Esophagus muscularis mucosa (tissue), 4 donors: ENCODE measurements around the gene GPSM1. TPM values are rescaled to one million over a fixed set of nuclear protein-coding genes. Genes with fewer than 3 reads are reported as not detected.

Source experiments
- DNase-seq: peaks from one replicate; pipeline ENCODE4 v3.0.0-alpha.2; 2017; ENCODE audit errors: extremely low spot score
- H3K27ac ChIP-seq, 4 donors: fragments of 200-600 bp; sonication (generic); replicated peaks in 1 of 4; 1 replicate in 3 of 4; 2 replicates in 1 of 4; pipeline ENCODE4 v1.5.1; 2016 to 2019; ENCODE audit warnings: mild to moderate bottlenecking in 1 of 4
- H3K27me3 ChIP-seq, 4 donors: fragments of 200-600 bp; sonication (generic); one replicate each; pipeline versions ENCODE4 v1.5.1 to v1.6.0; 2016 to 2019
- H3K36me3 ChIP-seq, 4 donors: fragments of 200-600 bp; sonication (generic); one replicate each; pipeline ENCODE4 v1.5.1; 2016 to 2019
- H3K4me1 ChIP-seq, 4 donors: fragments of 200-600 bp; sonication (generic); one replicate each; pipeline ENCODE4 v1.5.1; 2016 to 2019
- H3K4me3 ChIP-seq, 4 donors: fragments of 200-600 bp; sonication (generic); 1 replicate in 2 of 4; 2 replicates in 2 of 4; pipeline ENCODE4 v1.5.1; 2016 to 2019; ENCODE audit warnings: mild to moderate bottlenecking in 4 of 4, moderate library complexity in 1 of 4
- H3K9me3 ChIP-seq, 4 donors: fragments of 200-600 bp; sonication (generic); 1 replicate in 3 of 4; 2 replicates in 1 of 4; pipeline ENCODE4 v1.5.1; 2016 to 2019
- CTCF ChIP-seq, 3 experiments: fragments of 200-600 bp in 2 of 3; fragments of 450-650 bp in 1 of 3; sonication (generic) in 2 of 3; IDR thresholded peaks; one replicate each; pipeline ENCODE4 v1.5.1; 2017 to 2019; ENCODE audit warnings: antibody characterized with exemption in 3 of 3, mild to moderate bottlenecking in 2 of 3, moderate library complexity in 1 of 3
- EP300 ChIP-seq: sonication (generic); formaldehyde crosslinking; IDR thresholded peaks from one replicate; pipeline ENCODE4 v1.6.1; 2017; ENCODE audit warnings: antibody characterized with exemption
- POLR2A ChIP-seq: fragments of 450-650 bp; IDR thresholded peaks from one replicate; pipeline ENCODE4 v1.6.1; 2017; ENCODE audit warnings: antibody characterized with exemption, moderate library complexity, mild to moderate bottlenecking, low read depth
- POLR2AphosphoS5 ChIP-seq, 2 donors: sonication (generic); formaldehyde crosslinking; IDR thresholded peaks; one replicate each; pipeline ENCODE4 v1.6.1; 2017; ENCODE audit warnings: antibody characterized with exemption in 2 of 2
- WGBS: methylation state at CpG from one replicate; pipeline ENCODE4 v1.1.5; 2018; 5-methylcytosine and 5-hydroxymethylcytosine counted together
- intact Hi-C: fragments of 100-400 bp; cut with DNase I; formaldehyde crosslinking; loops from one replicate; pipeline ENCODE4 v1.15.1; 2023
- total RNA-seq, 4 donors: library from RNA; depleted of rRNA; stranded (reverse); fragments of >200 nt; gene quantifications; one replicate each; pipeline versions ENCODE4 v1.1.0 to v1.2.1, GENCODE V29; 2016

GPSM1 gene
- total RNA-seq, 4 donors from 2014 or later: 8.3 to 18.5 (median 16.3) TPM

- Histone ChIP-seq H3K27ac (no peak overlapping the region), H3K36me3 (no peaks in the 10 kb centered on the region), H3K4me1 (peaks cover 5 to 10% (median 9%) of the 10 kb centered on the region in 4 donors), H3K9me3 (peaks cover 0 to 6% (median 0%) of the 10 kb centered on the region in 4 donors), H3K4me3 (peak overlapping the region; percentile 27 to 45 (median 34)), H3K27me3 (peaks cover 0 to 87% (median 7%) of the 10 kb centered on the region in 4 donors)
- 31% methylated on average over 32 of the region's 32 CpGs for WGBS
- intact Hi-C loops: loop anchor here (10.0 kb wide), 1 partner anchor 679 kb away; no protein-coding TSS in a partner anchor
- peak; percentile 75 to 86 (median 75) for TF ChIP-seq CTCF (IDR thresholded peaks at IDR 0.05)
- TF ChIP-seq EP300: no peak
- peak in 1 of 2 donors; percentile 17 for TF ChIP-seq POLR2AphosphoS5 (IDR thresholded peaks at IDR 0.05)
- no peak for TF ChIP-seq POLR2A
- DNase-seq: no peak
Measured at GRCh38 chr9:136283291-136284235, 43.8 kb upstream of the GPSM1 start.

- 65% methylated on average over 11 of the region's 22 CpGs for WGBS
- Histone ChIP-seq H3K36me3 (no peaks in the 10 kb centered on the region), H3K27ac (no peak overlapping the region), H3K27me3 (peaks cover 0 to 89% (median 9%) of the 10 kb centered on the region in 4 donors), H3K4me3 (no peak overlapping the region), H3K4me1 (peaks cover 5 to 10% (median 9%) of the 10 kb centered on the region in 4 donors), H3K9me3 (peaks cover 0 to 6% (median 0%) of the 10 kb centered on the region in 4 donors)
- no peak for TF ChIP-seq POLR2A
- no peak for TF ChIP-seq POLR2AphosphoS5 (IDR thresholded peaks at IDR 0.05)
- no peak for TF ChIP-seq CTCF (IDR thresholded peaks at IDR 0.05)
- TF ChIP-seq EP300: no peak
- DNase-seq: no peak
- intact Hi-C loops: loop anchor here (10.0 kb wide), 1 partner anchor 680 kb away; no protein-coding TSS in a partner anchor
Measured at GRCh38 chr9:136284311-136284710, 43.0 kb upstream of the GPSM1 start.

DNA sequence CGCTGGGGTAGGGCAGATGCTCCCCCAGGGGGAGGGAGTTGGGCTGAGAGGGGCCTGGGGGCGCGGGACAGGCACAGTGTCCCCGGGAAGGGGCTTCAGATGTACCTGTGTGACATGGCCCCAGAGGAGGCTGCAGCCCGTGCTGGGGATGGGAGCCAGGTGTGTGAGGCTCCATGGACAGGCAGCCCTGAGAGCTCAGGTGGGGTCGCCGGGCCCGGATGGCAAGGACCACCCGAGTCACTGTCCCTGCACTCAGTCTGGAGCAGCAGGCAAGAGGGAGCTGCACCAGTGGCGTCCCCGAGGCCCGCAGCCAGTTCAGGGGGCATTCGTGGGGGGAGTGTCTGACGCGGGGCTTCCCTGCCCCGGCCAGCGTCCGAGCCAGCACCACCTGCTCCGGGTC, 42.4 kb upstream of the GPSM1 start:
- peaks cover 0 to 88% (median 9%) of the 10 kb centered on the region in 4 donors for H3K27me3 ChIP-seq
- H3K4me3 ChIP-seq: no peak overlapping the region
- DNase-seq: no peak
- no peak overlapping the region for H3K27ac ChIP-seq
- 100% methylated on average over 6 of the region's 19 CpGs for WGBS
- intact Hi-C loops: loop anchor here (10.0 kb wide), 1 partner anchor 680 kb away; no protein-coding TSS in a partner anchor
- H3K9me3 ChIP-seq: peaks cover 0 to under 1% (median 0%) of the 10 kb centered on the region in 4 donors
- no peaks in the 10 kb centered on the region for H3K36me3 ChIP-seq
- H3K4me1 ChIP-seq: peaks cover 5 to 10% (median 9%) of the 10 kb centered on the region in 4 donors
- no peak for TF ChIP-seq POLR2AphosphoS5 (IDR thresholded peaks at IDR 0.05)
- no peak for TF ChIP-seq POLR2A
- TF ChIP-seq CTCF (IDR thresholded peaks at IDR 0.05): no peak
- no peak for TF ChIP-seq EP300

DNA sequence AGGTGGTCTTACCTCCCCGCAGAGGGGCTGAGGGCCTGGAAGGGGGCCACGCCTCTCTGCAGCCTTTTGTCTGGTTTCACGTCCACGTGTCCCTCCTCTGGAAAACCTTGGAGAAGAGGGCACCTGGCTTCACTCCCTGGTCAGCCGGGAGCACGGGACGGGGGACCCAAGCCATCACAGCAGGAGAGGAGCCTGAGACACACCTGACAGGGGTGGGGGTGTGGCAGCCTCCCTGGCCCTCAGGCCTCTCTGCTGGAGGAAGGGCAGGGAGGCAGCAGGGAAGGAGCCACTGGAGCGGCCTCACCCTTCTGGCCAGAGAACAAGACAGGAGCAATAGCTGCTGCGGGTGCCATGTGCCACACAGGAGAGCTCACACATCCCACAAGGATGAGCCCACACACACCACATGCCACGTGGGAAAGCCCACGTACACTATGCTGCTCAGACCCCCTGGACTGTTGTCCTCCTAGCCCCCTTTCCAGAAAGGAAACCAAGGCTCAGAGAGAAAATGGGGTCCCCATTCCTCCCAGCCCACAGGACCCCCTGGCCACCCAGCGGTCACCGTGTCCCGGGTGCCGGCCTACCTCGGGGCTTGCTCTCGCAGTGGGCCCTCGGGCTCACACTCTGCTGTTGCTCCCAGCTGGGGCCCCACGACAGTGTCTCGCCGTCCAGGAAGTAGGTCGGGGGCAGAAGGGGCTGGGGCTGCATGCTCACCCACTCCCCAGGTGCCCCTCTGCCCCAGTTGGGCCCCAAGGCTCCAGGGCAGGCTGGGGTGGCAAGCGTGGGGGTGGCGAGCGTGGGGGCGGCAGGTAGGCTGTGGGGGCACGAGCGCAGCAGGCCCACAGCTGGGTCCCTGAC, 41.6 kb upstream of the GPSM1 start:
- H3K9me3 ChIP-seq: no peaks in the 10 kb centered on the region
- no peak overlapping the region for H3K27ac ChIP-seq
- H3K4me1 ChIP-seq: peaks cover 5 to 10% (median 9%) of the 10 kb centered on the region in 4 donors
- intact Hi-C loops: loop anchor here (10.0 kb wide), 1 partner anchor 681 kb away; no protein-coding TSS in a partner anchor
- TF ChIP-seq EP300 (no peak), CTCF (IDR thresholded peaks at IDR 0.05) (no peak), POLR2A (no peak), POLR2AphosphoS5 (IDR thresholded peaks at IDR 0.05) (no peak)
- DNase-seq: no peak
- peaks cover 0 to 94% (median 9%) of the 10 kb centered on the region in 4 donors for H3K27me3 ChIP-seq
- H3K4me3 ChIP-seq: no peak overlapping the region
- no peaks in the 10 kb centered on the region for H3K36me3 ChIP-seq
- WGBS: 78% methylated on average over 7 of the region's 28 CpGs
